Measurements from ENCODE around the gene SSC4D.
"Not testable (repeated sequence)": the region's sequence is repeated elsewhere in the genome, so short reads cannot be mapped to it uniquely, and the experiment has no call there.

The SSC4D gene

DNA sequence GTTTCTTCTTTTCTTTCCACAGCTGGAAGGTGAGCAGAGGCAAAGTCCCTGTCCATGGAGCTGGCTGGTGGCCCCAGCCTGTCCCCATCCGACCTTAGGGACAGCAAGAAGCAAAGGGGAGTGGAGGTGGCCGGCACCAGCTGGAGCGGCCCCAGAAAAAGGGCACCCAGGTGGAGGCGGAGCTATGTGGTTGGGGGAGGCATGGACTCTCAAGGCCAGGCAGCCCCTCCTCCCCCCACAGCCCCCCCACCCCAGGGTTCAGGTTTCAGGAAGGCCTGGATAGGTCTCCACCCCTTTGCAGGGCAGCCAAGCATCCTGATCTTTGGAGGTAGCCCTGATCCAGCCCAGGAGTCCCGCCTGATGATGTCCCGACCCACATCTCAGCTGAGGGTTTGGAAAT lies at the start of gene SSC4D:
TSS of gene SSC4D (minus strand) at position 161 of the 400 bp plus-strand sequence. CDS start 5,258 bp downstream, outside the sequence.
- Histone ChIP-seq H3K9me3 (ENCODE audit: insufficient read depth, low read length, severe bottlenecking) (no peaks in the 10 kb centered on the region), H3K4me1 (ENCODE audit: insufficient read depth, low read length) (no peaks in the 10 kb centered on the region), H3K27ac (ENCODE audit: low read length) (no peak within 1 kb of the TSS), H3K9ac (ENCODE audit: low read depth, low read length) (no peak within 1 kb of the TSS), H3K4me3 (ENCODE audit: low read depth in 1 of 2, low read length in 2 of 2) (no peak within 1 kb of the TSS), H3K79me2 (ENCODE audit: insufficient read depth, low read length) (no peaks in the 10 kb centered on the region), H3K36me3 (ENCODE audit: insufficient read depth, low read length) (no peaks in the 10 kb centered on the region), H2AFZ (ENCODE audit: low read depth, low read length) (no peak within 1 kb of the TSS; the same call in 1 of the 2 replicates), H3K27me3 (ENCODE audit: insufficient read depth, low read length, poor library complexity) (no peaks in the 10 kb centered on the region), H3K4me2 (ENCODE audit: insufficient read depth, low read length) (no peak within 1 kb of the TSS), H4K20me1 (ENCODE audit: insufficient read depth, low read length) (no peaks in the 10 kb centered on the region)
- TF ChIP-seq EZH2 (IDR thresholded peaks at IDR 0.05; ENCODE audit: borderline replicate concordance, low read depth, low read length, severe bottlenecking), result no peak
- TF ChIP-seq, protein P1, sequence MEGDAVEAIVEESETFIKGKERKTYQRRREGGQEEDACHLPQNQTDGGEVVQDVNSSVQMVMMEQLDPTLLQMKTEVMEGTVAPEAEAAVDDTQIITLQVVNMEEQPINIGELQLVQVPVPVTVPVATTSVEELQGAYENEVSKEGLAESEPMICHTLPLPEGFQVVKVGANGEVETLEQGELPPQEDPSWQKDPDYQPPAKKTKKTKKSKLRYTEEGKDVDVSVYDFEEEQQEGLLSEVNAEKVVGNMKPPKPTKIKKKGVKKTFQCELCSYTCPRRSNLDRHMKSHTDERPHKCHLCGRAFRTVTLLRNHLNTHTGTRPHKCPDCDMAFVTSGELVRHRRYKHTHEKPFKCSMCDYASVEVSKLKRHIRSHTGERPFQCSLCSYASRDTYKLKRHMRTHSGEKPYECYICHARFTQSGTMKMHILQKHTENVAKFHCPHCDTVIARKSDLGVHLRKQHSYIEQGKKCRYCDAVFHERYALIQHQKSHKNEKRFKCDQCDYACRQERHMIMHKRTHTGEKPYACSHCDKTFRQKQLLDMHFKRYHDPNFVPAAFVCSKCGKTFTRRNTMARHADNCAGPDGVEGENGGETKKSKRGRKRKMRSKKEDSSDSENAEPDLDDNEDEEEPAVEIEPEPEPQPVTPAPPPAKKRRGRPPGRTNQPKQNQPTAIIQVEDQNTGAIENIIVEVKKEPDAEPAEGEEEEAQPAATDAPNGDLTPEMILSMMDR (IDR thresholded peaks at IDR 0.05; ENCODE audit: borderline replicate concordance, extremely low read depth, low read length, poor library complexity, severe bottlenecking), result no peak
- DNase-seq (no peak), ATAC-seq (ENCODE audit: insufficient read depth, low read depth) (no peak)

DNA sequence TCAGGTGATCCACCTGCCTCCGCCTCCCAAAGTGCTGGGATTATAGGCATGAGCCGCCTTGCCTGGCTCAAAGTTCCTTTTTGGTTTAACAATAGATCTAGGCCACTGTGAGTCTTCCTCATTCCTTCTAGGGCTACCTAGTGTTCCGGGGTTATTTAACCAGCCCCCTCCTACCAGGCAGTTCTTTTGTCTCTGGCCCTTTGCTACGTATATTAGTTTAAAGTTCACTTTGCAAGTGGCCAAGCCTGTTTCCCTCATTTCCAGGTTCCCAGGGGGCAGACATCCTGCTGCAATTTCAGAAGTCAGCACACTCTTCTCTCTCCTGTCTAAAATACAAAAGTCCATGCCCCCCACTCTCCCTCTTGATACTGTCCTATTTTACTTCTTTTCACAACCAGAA lies 49.0 kb upstream of the SSC4D start:
- not testable (repeated sequence) for H2AFZ ChIP-seq (ENCODE audit: low read depth, low read length); H3K4me2 ChIP-seq (ENCODE audit: insufficient read depth, low read length); H3K27ac ChIP-seq (ENCODE audit: low read length); H3K36me3 ChIP-seq (ENCODE audit: insufficient read depth, low read length); H3K9me3 ChIP-seq (ENCODE audit: insufficient read depth, low read length, severe bottlenecking); H4K20me1 ChIP-seq (ENCODE audit: insufficient read depth, low read length); H3K79me2 ChIP-seq (ENCODE audit: insufficient read depth, low read length); H3K4me1 ChIP-seq (ENCODE audit: insufficient read depth, low read length); ATAC-seq (ENCODE audit: insufficient read depth, low read depth); H3K9ac ChIP-seq (ENCODE audit: low read depth, low read length); H3K4me3 ChIP-seq (ENCODE audit: low read depth in 1 of 2, low read length in 2 of 2); DNase-seq; H3K27me3 ChIP-seq (ENCODE audit: insufficient read depth, low read length, poor library complexity)

DNA sequence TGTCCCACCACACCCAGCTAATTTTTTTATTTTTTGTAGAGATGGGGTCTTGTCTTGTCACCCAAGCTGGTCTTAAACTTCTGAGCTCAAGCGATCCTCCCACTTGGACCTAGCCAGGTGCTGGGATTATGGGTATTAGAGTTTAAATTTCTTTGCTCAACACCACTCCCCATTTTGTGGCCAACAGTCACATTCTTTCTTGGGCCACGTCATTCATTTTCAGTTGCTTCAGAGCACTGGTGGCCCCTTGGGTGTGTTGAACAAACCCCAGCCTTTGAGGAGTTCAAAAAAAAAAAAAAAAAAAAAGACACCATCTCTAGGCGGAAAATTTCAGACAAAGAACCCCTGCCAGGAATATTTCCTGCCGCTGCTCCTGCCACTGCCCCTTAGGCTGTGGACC lies 47.5 kb upstream of the SSC4D start:
- not testable (repeated sequence) for H3K9me3 ChIP-seq (ENCODE audit: insufficient read depth, low read length, severe bottlenecking); H4K20me1 ChIP-seq (ENCODE audit: insufficient read depth, low read length); H3K27ac ChIP-seq (ENCODE audit: low read length); H3K4me3 ChIP-seq (ENCODE audit: low read depth in 1 of 2, low read length in 2 of 2); H3K4me1 ChIP-seq (ENCODE audit: insufficient read depth, low read length); H3K27me3 ChIP-seq (ENCODE audit: insufficient read depth, low read length, poor library complexity); H3K9ac ChIP-seq (ENCODE audit: low read depth, low read length); H2AFZ ChIP-seq (ENCODE audit: low read depth, low read length); DNase-seq; H3K79me2 ChIP-seq (ENCODE audit: insufficient read depth, low read length); ATAC-seq (ENCODE audit: insufficient read depth, low read depth); H3K4me2 ChIP-seq (ENCODE audit: insufficient read depth, low read length); H3K36me3 ChIP-seq (ENCODE audit: insufficient read depth, low read length)

DNA sequence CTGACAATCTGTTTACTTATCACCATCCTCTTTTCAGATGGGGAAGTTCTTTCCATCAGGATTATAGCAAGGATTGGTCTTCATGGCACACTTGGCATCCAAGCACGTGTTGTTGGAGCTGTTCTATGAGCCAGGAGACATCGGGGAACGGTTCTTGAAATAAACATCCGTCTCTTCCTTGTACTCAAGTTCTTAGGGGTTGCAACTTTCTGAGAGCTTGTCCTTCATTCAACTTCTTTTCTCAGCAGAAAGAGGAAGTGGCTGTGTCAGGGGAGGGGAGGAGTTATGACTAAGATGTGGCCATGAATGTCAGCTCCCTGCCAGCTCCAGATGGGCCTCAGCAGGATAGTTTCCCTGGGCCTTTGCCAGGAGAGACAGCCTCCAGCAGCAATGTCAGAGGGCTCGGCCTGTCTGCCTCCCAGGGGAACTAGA lies 36.1 kb upstream of the SSC4D start:
- H3K4me1 ChIP-seq (ENCODE audit: insufficient read depth, low read length); H3K27me3 ChIP-seq (ENCODE audit: insufficient read depth, low read length, poor library complexity); H3K79me2 ChIP-seq (ENCODE audit: insufficient read depth, low read length); H4K20me1 ChIP-seq (ENCODE audit: insufficient read depth, low read length); H3K9me3 ChIP-seq (ENCODE audit: insufficient read depth, low read length, severe bottlenecking); H3K36me3 ChIP-seq (ENCODE audit: insufficient read depth, low read length): not testable (repeated sequence)
- Histone ChIP-seq H3K4me3 (ENCODE audit: low read depth in 1 of 2, low read length in 2 of 2) (peak overlapping the region in 1 of 2 experiments; percentile 30; a peak in 1 of 4 replicates), H3K4me2 (ENCODE audit: insufficient read depth, low read length) (peak overlapping the region; percentile 58; the same call in 1 of the 2 replicates), H2AFZ (ENCODE audit: low read depth, low read length) (peak overlapping the region; percentile 85), H3K9ac (ENCODE audit: low read depth, low read length) (peak overlapping the region; percentile 48), H3K27ac (ENCODE audit: low read length) (peak overlapping the region; percentile 95)
- peak; percentile 92 for ATAC-seq (ENCODE audit: insufficient read depth, low read depth)
- DNase-seq, result peak; percentile 64

DNA sequence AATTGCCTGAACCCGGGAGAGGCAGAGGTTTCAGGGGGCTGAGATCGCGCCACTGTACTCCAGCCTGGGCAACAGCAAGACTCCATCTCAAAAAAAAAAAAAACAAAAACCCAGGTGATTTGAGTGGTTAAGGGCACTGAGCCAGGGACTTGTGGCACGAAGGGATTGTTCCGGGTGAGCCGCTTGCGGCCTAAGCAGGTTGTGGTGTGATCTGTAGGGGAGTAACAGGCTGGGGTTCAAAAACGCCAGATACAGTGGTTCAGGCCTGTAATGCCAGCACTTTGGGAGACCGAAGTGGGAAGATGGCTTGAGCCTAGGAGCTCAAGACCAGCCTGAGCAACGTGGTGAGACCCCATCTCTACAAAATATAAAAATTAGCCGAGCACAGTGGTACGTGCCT lies 34.3 kb upstream of the SSC4D start:
- not testable (repeated sequence) for H3K79me2 ChIP-seq (ENCODE audit: insufficient read depth, low read length); H3K4me2 ChIP-seq (ENCODE audit: insufficient read depth, low read length); H2AFZ ChIP-seq (ENCODE audit: low read depth, low read length); H4K20me1 ChIP-seq (ENCODE audit: insufficient read depth, low read length); H3K4me3 ChIP-seq (ENCODE audit: low read depth in 1 of 2, low read length in 2 of 2); H3K27me3 ChIP-seq (ENCODE audit: insufficient read depth, low read length, poor library complexity); H3K9ac ChIP-seq (ENCODE audit: low read depth, low read length); H3K4me1 ChIP-seq (ENCODE audit: insufficient read depth, low read length); H3K9me3 ChIP-seq (ENCODE audit: insufficient read depth, low read length, severe bottlenecking); H3K36me3 ChIP-seq (ENCODE audit: insufficient read depth, low read length); H3K27ac ChIP-seq (ENCODE audit: low read length)
- DNase-seq, result peak; percentile 45
- peak; percentile 62 for ATAC-seq (ENCODE audit: insufficient read depth, low read depth)

DNA sequence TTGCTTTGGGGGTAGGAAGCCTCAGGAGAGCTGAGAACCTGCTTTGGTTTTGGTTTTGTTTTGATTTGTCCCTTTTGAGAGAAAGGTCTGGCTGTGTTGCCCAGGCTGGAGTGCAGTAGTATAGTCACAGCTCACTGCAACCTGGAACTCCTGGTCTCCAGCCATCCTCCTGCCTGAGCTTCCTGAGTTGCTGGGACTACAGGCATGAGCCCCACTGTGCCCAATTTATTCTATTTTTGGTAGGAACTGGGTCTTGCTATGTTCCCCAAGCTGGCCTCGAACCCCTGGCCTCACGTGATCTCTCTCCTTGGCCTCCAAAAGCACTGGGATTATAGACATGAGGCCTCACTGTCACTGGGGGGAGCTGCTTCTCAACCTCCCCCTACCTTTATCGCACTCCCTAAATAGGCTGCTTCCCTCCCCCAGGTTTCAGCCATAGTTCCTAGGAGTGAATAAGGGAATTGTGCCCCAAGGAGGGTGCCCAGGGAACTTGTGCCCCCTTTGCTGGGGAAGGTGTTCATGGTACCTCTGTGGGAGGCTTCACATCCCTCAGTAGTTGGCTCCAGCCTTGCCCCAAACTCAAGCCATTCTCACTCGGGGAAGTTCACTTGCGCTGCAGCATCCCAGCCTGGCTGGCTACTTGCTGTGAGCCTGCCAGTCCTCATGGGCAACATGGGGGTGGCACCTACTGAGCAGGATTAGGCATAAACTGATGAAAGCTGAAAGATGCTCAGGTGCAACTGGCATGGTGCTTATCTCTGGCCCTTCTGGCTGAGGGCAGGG lies 33.4 kb upstream of the SSC4D start:
- H3K4me3 ChIP-seq (ENCODE audit: low read depth in 1 of 2, low read length in 2 of 2); H4K20me1 ChIP-seq (ENCODE audit: insufficient read depth, low read length); H3K27ac ChIP-seq (ENCODE audit: low read length); H3K4me1 ChIP-seq (ENCODE audit: insufficient read depth, low read length); H3K9me3 ChIP-seq (ENCODE audit: insufficient read depth, low read length, severe bottlenecking); DNase-seq; H3K27me3 ChIP-seq (ENCODE audit: insufficient read depth, low read length, poor library complexity); H3K36me3 ChIP-seq (ENCODE audit: insufficient read depth, low read length); H3K4me2 ChIP-seq (ENCODE audit: insufficient read depth, low read length); H3K79me2 ChIP-seq (ENCODE audit: insufficient read depth, low read length); H2AFZ ChIP-seq (ENCODE audit: low read depth, low read length); H3K9ac ChIP-seq (ENCODE audit: low read depth, low read length); ATAC-seq (ENCODE audit: insufficient read depth, low read depth): not testable (repeated sequence)

DNA sequence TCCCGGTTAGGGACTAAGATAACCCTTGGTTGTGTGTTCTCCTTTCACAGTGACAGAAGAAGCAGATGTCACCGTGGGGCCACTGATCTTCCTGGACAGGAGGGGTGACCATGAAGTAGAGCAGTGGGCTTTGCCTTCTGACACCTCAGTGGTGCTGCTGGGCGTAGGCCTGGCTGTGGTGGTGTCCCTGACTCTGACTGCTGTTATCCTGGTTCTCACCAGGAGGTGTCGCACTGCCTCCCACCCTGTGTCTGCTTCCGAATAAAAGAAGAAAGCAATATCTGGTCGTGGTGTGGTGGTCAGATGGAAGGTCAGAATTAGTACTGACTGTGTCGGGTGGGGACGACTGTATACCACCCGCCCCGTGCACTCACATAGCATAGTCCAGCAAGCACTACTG lies 32.3 kb upstream of the SSC4D start:
- not testable (repeated sequence) for DNase-seq; H4K20me1 ChIP-seq (ENCODE audit: insufficient read depth, low read length); H3K27ac ChIP-seq (ENCODE audit: low read length); H3K27me3 ChIP-seq (ENCODE audit: insufficient read depth, low read length, poor library complexity); H3K36me3 ChIP-seq (ENCODE audit: insufficient read depth, low read length); H3K79me2 ChIP-seq (ENCODE audit: insufficient read depth, low read length); H3K9ac ChIP-seq (ENCODE audit: low read depth, low read length); H3K4me3 ChIP-seq (ENCODE audit: low read depth in 1 of 2, low read length in 2 of 2); H3K9me3 ChIP-seq (ENCODE audit: insufficient read depth, low read length, severe bottlenecking); H2AFZ ChIP-seq (ENCODE audit: low read depth, low read length); H3K4me2 ChIP-seq (ENCODE audit: insufficient read depth, low read length); H3K4me1 ChIP-seq (ENCODE audit: insufficient read depth, low read length)
- peak; percentile 33; the same call in 2 of the 3 replicates for ATAC-seq (ENCODE audit: insufficient read depth, low read depth)

All from DND-41 (cell line).